Stimulated activated naive CD8-positive, alpha-beta T cell treated with anti-CD3 and anti-CD28 coated beads, Interleukin-15, Interleukin-2, amounts not matched to agents 100 U/mL and 50 U/mL, for 24 hours (primary cell): Measurements from ENCODE around the gene PRDM2.

Experiments used
- ATAC-seq: fragments of 150-1000 bp; cut with Tn5 transposase; one replicate; pipeline ENCODE4 v1.10.0; 2021
- DNase-seq: peaks from one replicate; pipeline ENCODE4 v3.0.0; 2021

PRDM2 gene

DNA sequence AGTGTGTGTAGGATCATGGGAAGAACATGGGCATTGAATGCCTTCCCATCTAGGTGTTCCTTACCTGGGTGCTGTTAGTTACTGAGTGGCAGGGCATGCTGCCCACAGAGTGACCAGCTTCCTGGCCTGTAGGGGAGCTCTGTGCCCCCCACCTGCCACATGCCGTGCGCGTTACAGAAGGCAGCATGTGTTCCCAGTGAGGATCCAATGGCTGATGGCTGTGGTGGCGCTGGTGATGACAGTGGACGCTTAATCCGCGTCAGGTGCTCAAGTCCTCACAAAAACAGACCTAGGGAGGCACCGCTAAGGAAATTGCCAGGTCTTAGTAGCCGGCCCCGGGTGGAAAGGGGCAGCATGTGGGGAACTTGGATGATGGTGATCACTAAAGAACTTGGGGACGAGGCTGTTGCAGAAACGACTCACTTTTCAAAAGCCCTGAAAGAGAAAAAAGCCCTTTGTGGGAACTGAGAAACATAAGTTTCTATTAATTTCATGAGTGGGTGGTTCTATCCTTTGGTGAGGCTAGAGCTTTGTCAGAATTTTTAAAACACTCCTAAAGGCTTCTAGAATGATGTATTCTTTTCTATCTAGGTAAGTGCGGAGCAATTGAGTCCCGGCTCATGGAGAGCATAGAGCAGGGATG, 93.2 kb downstream of the PRDM2 start:
- no peak for DNase-seq
- ATAC-seq, result no peak

GRCh38 chr1:13794231-13795187, 94.5 kb downstream of the PRDM2 start:
- no peak for DNase-seq
- ATAC-seq, result peak; percentile 47

DNA sequence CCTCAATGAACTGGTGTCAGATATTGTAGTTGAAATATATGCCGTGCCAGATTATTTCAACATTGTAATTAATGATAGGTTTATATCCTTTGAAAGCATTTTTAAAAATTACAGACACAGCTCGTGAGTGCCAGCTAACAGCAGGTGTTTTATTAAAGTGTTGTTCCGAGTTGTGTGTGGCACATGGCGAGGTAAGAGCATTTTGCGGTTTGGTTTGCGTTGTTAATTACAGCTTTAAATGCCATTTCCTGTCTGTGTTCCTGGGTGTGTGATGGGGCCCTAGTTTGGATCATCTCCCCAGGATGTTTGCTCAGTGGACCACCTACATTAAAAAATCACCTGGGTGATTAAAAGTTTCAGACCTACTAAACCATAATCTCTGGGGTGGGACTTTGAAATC, 97.4 kb downstream of the PRDM2 start:
- DNase-seq (no peak), ATAC-seq (peak; percentile 12)

DNA sequence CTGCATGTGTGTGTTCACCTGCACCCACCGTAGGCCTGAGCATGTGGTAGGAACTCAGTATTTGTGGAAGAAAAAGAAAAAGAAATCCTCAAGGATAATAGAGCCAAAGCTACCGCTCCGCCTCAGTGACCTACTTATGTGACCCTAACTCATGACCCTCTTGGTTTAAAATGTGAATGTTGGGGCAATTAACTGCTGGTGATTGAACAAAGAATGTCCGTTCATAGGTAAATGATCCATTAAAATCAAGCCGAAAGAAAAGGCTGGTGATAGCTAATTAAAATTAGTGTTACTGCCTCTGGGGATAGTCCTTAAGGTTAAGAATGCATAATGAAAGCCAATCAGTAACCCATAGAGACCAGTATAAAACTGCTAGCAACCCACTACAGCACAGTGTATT, 98.1 kb downstream of the PRDM2 start:
- DNase-seq (no peak), ATAC-seq (no peak)

DNA sequence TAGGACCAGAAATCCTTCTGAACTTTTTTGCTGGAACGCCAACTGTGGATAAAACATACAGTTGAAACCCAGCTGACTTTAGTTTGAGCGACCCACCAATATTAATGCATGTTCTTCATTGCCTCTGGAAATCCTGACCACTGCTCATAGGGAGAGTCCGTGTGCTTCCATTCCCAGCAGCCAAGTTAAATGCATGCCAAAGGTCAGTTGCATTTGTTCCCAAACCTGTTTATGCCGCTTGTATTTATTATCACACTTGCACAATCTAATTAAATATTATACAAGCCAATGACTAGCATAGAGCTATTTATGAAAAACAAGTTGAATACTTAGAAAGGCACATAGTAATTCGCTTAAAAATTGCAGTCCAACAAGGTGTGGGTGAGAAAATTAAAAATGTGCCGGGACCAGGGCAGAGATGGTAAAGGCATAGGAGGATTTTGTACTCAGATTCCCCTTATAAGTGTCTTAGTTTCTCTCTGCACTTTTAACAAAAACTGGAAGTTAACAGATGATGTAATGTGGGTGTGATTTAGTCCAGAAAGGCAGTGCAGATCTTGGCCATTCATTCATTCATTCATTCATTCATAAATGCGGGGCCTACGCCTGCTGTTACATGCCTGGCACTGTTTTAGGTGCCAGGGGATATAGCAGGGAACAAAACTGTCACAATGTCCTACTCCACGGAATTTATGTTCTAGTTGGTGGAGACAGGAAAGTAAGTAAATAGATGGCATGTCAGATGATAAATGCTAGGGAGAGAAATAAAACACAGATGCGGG, 99.7 kb downstream of the PRDM2 start:
- ATAC-seq, result no peak
- no peak for DNase-seq

- ATAC-seq, result no peak
- DNase-seq, result no peak
Measured at GRCh38 chr1:13801232-13801631, 101.2 kb downstream of the PRDM2 start.

DNA sequence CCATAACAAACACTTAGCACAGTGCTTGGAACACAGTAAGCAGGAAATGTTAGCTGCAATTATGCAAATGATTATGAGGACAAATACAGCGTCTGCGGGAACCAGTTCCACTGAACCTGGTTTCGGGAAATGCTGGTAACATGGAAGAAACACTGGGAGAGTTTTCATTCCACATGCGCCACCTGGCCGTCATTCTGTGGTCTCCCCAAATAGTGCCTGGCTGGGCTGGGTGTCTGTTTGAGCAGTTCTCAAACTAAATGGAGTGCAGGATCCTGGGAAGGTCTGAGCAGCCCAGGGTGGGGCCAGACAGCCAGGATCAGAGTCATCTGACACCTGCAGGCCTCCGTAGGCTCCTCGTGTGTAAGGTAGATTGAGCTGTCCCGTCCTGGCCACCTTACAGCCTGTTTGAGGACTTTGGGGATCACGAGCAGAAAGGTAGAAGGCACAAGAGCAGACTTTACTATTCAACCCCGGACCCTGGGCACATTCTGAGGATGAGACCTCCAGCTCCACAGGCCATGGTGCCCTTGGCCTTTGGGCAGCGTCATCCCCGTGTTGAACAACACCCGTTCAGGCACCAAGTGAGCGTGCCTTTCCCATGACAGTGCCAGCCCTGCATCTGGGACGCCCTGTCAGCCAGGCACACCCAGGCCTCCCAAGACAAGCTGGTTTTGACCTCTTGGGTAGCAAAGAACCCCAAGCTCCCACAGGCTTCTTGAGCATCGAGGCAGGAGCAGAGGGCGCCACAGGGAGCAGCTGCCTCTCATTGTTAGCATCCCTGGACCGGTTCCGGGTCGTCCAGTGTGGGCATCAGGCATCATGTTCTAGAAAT, 101.9 kb downstream of the PRDM2 start:
- DNase-seq, result no peak
- no peak for ATAC-seq

DNA sequence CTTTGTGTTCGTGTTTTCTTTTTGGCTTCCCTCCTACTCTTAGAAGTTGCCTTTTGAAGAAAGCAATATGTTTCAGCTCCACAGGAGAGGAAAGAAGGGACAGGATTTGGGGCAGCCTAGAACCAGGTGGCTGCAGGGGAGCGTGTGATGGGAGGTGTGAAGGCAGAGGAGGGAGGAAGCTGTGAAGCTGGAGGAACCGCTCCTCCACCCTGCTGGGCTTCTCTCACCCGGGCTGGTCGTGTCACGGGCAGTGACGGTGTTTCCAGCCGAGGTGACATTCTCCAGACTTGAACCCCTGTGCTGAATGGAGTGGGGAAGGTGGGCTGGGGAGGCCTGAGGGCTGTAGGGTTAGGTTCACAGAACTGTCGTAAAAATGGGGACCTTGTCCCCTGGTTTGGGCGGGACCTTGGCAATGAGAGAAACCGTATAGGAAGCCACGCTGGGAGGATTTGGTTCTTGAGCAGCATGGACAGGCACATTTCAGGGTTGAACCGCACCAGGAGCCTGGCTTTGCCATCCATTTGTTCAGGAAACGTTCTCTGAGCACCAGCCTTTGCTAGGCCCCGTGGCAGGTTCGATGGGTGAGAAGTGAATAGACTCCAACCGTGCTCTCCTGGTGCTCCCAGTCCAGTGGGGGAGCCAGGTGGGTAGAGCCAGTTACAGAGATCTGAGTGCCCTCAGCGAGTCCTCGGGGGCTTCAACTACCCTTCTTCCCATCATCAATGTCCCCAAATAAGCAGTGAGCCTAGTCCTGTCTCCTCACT, 103.0 kb downstream of the PRDM2 start:
- ATAC-seq (no peak), DNase-seq (no peak)

DNA sequence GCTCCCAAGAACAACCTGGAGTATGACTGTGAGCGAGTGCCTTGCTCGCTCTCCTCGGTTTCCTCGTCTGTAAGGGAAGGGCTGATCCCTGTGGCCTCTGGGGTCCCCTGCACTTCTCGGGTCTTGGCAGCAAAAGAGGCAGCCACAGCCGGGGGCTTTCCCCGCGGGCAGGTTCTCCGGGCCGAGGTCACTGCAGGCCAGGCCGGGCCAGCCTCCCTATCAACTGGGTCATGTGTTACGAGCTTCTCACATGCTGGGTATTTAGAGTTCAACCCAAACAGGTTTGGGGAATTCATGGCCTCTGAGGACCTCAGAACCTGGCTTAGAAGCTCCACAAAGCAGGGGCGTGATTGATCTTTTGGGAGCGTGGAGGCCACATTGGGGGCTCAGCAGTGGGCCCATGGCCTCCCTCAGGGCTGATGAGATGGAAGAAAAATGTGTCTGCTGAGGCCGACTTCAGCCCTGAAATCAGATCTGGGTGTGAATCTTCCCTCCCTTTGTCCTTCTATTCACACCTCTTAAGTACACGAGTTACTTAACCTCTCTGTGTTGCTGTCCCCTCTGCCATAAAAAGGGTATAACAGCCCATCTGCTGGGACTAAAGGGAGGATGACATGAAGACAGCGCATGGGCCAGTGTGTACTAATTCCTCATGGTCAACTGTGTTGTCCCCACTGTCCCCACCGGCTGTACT, 103.7 kb downstream of the PRDM2 start:
- DNase-seq (no peak), ATAC-seq (no peak)

DNA sequence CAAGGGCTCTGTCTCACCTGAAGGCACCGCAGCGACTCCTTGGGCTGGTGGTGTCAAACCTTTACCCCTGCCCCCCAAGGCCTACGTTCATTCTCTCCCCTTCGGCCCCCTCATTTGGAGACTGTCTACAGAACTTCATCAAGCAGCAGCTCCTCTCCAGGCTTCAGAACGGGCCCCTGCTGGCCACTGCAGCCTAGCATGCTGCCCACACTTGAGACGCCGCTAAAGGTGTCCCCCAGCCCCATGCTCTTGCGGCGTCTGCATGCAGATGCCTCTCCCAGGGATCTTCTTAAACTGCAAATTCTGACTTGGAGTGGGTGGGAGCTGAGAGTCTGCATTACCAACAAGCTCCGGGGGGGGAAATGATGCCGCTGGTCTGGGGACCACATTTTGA, 104.2 kb downstream of the PRDM2 start:
- ATAC-seq (no peak), DNase-seq (no peak)

DNA sequence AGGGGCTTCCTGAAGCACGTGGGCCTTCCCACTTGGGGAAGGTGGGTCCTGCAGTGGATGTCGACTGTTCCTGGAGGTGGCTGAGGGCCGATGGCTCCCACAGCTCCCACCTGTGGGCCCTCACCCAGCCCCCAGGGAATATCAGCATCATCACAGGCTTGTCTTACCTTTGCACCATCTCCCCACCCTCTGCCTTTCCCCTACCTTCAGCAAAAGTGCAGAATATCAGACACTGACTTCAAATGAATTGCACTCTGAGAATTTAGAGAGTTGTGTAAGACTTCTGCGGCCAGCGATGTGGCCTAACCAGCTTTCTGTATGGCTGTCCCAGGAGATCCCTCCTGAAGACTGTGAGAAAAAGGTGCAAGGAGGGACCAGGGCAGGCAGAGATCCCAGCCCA, 105.4 kb downstream of the PRDM2 start:
- DNase-seq (no peak), ATAC-seq (no peak)

DNA sequence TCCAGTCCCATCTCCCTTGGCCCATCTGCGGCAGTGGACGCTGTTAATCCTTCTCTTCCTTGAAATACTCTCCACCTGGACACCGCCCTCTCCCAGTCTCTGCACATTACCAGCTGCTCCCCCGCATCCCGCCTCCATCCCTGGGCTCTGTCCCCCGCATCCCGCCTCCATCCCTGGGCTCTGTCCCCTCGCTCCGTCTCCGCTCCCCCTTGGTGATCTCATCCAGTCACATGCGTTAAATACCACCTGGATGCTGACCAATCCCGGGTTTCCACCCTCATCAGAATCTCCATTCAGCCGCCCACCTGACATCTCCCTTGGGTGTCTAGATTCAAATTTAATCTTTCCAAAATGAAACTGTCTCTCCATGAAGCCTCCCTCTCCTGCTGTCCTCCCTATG, 106.1 kb downstream of the PRDM2 start:
- DNase-seq (no peak), ATAC-seq (no peak)

DNA sequence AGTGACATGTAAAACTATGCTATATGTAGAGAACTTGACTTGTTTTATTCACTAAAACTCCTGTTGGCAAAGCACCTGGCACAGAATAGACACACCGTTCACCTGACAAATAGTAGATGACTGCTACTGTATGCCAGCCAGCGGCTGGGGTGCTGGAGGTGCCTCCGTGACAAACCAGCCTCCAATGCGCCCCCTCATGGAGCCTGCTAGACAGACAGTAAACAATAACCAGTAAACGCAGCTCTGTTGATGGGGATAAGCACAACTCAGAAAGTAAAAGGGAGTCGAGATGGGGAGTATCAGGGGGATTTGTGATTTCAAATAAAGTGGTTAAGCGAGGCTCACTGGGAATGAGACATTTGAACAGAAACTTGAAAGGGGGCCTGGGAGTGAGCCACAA, 107.2 kb downstream of the PRDM2 start:
- peak; percentile 18 for DNase-seq
- ATAC-seq, result no peak

- ATAC-seq (no peak), DNase-seq (no peak)
Measured at GRCh38 chr1:13808729-13809131, 108.7 kb downstream of the PRDM2 start.

DNA sequence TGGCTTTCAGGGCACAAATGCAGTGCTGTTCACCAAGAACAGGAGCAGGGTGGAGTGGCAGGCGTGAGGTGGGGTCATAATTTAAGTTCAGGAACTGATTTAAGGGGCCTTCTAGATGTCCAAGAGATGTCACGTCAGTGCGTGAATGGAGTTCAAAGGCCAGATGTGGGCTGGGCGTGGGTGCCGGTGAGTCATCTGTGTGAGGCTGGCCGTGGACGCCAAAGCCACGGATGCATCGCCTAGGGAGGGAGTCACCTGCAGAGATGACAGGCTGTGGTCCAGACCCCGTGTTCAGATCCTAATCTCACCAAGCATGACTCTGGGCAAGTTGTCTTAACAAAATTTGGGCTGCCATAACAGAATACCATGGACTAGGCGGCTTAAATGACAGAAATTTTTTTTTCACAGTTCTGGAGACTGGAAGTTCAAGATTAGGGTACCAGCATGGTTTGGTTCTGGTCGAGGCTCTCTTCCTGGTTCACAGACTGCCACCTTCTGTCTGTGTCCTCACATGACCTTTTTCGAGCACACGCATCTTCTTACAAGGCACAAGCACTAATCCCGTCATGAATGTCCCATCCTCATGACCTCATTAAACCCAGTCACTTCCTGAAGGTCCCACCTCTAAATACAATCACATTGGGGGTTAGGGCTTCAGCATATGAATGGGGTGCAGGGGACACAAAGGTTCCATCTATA, 109.6 kb downstream of the PRDM2 start:
- DNase-seq (peak; percentile 35), ATAC-seq (peak; percentile 41)

DNA sequence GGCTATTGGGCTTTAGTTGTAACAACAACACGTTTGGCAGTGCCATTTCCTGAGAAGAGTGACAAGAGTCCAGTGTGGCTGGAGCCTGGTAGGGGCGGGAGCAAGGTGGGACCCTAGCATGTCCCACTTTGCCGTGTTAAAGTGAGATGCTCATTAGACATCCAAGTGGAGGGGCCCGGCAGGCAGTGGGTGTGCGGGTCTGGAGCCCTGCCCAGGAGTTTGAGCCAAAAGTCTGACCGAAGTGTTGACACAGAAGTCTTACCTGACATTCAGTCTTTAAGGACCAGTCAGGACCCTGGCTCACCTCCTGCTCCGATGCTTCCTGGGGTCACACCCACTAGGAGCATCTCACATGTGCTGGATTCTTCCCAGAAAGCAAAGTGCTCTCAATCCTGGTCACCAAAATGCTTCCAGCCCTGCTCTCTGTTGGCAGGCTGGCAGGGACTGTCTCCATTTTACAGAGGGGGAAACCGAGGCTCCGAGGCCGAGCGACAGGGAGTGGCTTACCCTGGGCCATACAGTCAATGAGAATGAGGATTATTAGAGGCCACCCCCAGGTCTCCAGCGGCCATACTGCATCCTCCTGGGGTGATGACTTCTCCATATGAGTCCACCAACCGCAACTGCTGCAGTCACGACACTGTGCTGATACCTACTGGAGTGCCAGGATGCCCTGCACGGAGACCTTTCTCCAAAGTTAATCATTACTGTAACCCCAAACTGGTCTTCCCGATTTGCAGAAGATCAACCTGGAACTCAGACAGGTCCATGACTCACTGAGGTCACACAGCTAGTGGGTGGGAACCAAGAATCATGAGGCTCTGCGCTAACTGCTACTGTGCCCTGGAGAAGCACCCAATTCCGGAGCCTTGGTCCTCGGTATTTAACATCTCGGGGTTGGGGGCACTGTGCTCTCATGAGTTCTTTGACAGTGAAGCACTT, 112.7 kb downstream of the PRDM2 start:
- ATAC-seq (no peak), DNase-seq (no peak)

- DNase-seq (peak; percentile 75), ATAC-seq (peak; percentile 33)
Measured at GRCh38 chr1:13813398-13814012, 113.5 kb downstream of the PRDM2 start.

DNA sequence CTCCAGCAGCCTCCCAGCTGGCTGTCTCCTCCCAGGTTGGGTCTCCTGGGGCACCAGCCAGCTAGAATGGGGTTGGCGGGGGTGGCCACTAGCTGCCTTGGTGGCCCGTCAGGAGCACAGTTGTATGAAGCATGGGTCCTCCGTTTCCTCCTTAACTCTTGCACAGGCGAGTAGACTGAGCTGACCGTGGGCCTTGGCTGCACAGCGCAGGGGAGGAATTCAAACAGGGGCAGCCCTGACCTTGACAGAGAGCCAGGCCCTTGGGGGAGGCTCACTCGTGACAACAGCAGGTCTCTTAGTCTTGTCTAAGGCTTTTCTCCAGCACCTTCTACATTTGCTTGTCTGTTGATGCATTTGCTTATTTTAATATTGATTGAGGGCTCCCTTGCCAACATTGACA, 114.1 kb downstream of the PRDM2 start:
- ATAC-seq (no peak), DNase-seq (no peak)
